ENCODE results near the gene MYH10.

GRCh38 chr17:8619294-8619693 is 11.2 kb downstream of the MYH10 start:
- no peak for TF ChIP-seq ZNF274 (IDR thresholded peaks at IDR 0.05; ENCODE audit: low read depth, low read length)
- no peak for TF ChIP-seq SUZ12 (IDR thresholded peaks at IDR 0.05; ENCODE audit: extremely low read depth, insufficient read depth, insufficient read length)
- no peak for TF ChIP-seq YY1 (IDR thresholded peaks at IDR 0.05; ENCODE audit: insufficient read depth, insufficient read length)

All from NT2/D1 (cell line).